ES-I3 (cell line): Measurements from ENCODE around the gene HBM.
"Not testable (repeated sequence)": the region's sequence is repeated elsewhere in the genome, so short reads cannot be mapped to it uniquely, and the experiment has no call there.

Experiments
- H3K36me3 ChIP-seq: 2 replicates; pipeline ENCODE4 v1.6.1; 2013; ENCODE audit warnings: mild to moderate bottlenecking, low read length, control low read depth, moderate library complexity; ENCODE audit not compliant: insufficient read depth
- H3K4me1 ChIP-seq: 2 replicates; pipeline ENCODE4 v1.6.1; 2013; ENCODE audit warnings: mild to moderate bottlenecking, control low read depth, low read length; ENCODE audit not compliant: insufficient read depth
- H3K9ac ChIP-seq: 2 replicates; pipeline ENCODE4 v1.6.1; 2013; ENCODE audit warnings: low read depth, mild to moderate bottlenecking, low read length, moderate library complexity
- H3K9me3 ChIP-seq: 2 replicates; pipeline ENCODE4 v1.6.1; 2013; ENCODE audit warnings: mild to moderate bottlenecking, low read length, moderate library complexity; ENCODE audit not compliant: control insufficient read depth, insufficient read depth

The HBM gene

DNA sequence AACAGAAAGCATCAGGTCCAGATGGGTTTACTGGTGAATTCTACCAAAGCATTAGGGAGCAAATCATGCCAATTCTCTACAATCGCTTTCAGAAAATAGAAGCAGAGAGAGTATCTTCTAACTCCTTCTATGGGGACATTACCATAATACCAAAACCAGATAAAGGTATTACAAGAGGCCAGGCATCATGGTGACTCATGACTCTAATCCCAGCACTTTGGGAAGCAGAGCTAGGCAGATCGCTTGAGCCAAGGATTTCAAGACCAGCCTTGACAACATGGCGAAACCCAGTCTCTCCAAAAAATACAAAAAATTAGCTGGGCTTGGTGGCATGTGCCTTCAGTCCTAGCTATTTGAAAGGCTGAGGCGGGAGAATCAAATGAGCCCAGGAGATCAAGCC, 37.5 kb downstream of the HBM start:
- Histone ChIP-seq H3K9me3 (no peaks in the 10 kb centered on the region), H3K9ac (no peak overlapping the region), H3K36me3 (peaks cover 42% of the 10 kb centered on the region), H3K4me1 (no peaks in the 10 kb centered on the region)

DNA sequence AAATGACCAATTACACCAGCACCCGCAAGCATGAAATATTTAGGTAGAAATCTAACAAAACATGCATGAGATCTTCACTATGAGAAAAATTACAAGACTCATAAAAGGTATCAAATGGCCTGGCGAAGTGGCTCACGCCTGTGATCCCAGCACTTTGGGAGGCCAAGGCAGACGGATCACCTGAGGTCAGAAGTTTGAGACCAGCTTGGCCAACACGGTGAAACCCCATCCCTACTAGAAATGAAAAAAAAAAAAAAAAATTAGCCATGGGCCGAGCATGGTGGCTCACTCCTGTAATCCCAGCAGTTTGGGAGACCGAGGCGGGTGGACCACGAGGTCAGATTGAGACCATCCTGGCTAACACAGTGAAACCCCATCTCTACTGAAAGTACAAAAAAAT, 38.3 kb downstream of the HBM start:
- peaks cover 42% of the 10 kb centered on the region for H3K36me3 ChIP-seq
- H3K4me1 ChIP-seq, H3K9me3 ChIP-seq, H3K9ac ChIP-seq: not testable (repeated sequence)

DNA sequence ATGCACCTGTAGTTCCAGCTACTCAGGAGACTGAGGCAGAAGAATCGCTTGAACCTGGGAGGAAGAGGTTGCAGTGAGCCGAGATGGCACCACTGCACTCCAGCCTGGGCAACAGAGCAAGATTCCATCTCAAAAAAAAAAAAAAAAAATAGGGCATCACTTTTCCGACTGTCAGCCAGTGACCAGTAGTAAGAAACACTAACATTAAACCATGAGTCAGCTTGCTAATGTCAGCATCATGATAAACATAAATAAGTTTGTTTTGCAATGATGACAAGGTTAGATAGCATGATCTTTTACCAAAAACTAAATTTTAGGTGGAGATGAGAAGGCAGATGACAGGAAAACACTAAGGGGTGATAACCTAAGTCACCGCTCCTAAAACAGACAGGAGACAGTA, 43.6 kb downstream of the HBM start:
- H3K36me3 ChIP-seq, result peaks cover 40% of the 10 kb centered on the region
- not testable (repeated sequence) for H3K9me3 ChIP-seq, H3K9ac ChIP-seq, H3K4me1 ChIP-seq

DNA sequence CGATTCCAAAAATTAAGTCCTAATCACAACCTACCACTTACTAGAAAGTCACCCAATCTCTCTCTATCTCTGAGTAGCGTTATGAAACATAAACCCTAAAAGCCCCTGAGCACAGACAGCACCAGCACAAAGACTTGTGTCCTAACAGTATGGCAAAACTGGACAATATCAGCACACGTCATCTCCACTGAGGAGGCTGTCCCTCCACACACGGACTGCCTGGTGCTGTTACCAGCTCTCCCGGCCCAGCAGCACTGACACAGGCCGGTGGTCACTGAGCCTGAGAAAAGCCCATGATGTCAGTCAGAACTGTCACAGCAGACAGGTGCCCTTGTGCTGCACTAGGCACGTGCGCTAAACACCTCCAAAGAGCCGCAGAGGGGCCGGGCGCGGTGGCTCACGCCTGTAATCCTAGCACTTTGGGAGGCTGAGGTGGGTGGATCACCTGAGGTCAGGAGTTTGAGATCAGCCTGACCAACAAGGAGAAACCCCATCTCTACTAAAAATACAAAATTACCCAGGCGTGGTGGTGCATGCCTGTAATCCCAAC, 45.9 kb downstream of the HBM start:
- H3K9me3 ChIP-seq, H3K9ac ChIP-seq, H3K4me1 ChIP-seq: not testable (repeated sequence)
- peaks cover 22% of the 10 kb centered on the region for H3K36me3 ChIP-seq

DNA sequence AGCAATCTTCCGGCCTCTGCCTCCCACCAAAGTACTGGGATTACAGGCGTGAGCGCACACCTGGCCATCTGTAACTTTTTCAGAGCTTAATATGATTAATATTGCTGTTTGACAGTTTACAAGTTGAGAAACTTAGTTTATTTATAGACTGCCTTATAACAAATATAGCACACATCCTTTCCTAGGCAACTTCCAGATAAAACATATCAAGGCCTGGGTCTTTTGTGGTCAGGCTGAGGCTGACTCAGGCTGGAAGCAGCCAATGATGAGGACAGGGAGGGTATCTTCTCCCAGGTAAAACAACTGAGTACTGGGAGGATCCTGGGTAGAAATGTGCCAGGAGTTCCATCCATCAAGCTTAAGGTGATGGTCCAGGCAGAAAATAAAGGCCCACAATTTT, 47.2 kb downstream of the HBM start:
- peaks cover 21% of the 10 kb centered on the region for H3K36me3 ChIP-seq
- H3K4me1 ChIP-seq, result no peaks in the 10 kb centered on the region
- H3K9ac ChIP-seq, result no peak overlapping the region
- no peaks in the 10 kb centered on the region for H3K9me3 ChIP-seq
